IPS DF 6.9 (cell line): ENCODE measurements around the gene GALNTL6.

Experiments
- DNase-seq: peaks from one replicate; pipeline ENCODE4 v3.0.0-alpha.2; 2013; ENCODE audit warnings: low read depth, low spot score
- H3K27ac ChIP-seq: one replicate; pipeline ENCODE4 v1.5.1; 2013; ENCODE audit warnings: low read length, control low read depth
- H3K27me3 ChIP-seq: 2 replicates; pipeline ENCODE4 v1.6.1; 2013; ENCODE audit warnings: mild to moderate bottlenecking, low read length; ENCODE audit not compliant: control insufficient read depth, insufficient read depth
- H3K36me3 ChIP-seq: 2 replicates; pipeline ENCODE4 v1.6.1; 2013; ENCODE audit warnings: low read length; ENCODE audit not compliant: control insufficient read depth, insufficient read depth
- H3K4me1 ChIP-seq: 2 replicates; pipeline ENCODE4 v1.6.1; 2013; ENCODE audit warnings: low read length; ENCODE audit not compliant: control insufficient read depth, insufficient read depth
- H3K4me3 ChIP-seq: 2 replicates; pipeline ENCODE4 v1.5.1; 2013; ENCODE audit warnings: mild to moderate bottlenecking, low read length
- H3K9me3 ChIP-seq: 2 replicates; pipeline ENCODE4 v1.6.1; 2013; ENCODE audit warnings: low read length, inconsistent platforms; ENCODE audit not compliant: control insufficient read depth, insufficient read depth
- WGBS: extraction: QIAGEN DNeasy Blood & Tissue Kit; methylation state at CpG from one replicate; pipeline ENCODE4 v1.1.7; 2013; ENCODE audit warnings: mixed read lengths, missing lambda C conversion rate; ENCODE audit not compliant: insufficient read length, insufficient coverage; 5-methylcytosine and 5-hydroxymethylcytosine counted together

The GALNTL6 gene

DNA sequence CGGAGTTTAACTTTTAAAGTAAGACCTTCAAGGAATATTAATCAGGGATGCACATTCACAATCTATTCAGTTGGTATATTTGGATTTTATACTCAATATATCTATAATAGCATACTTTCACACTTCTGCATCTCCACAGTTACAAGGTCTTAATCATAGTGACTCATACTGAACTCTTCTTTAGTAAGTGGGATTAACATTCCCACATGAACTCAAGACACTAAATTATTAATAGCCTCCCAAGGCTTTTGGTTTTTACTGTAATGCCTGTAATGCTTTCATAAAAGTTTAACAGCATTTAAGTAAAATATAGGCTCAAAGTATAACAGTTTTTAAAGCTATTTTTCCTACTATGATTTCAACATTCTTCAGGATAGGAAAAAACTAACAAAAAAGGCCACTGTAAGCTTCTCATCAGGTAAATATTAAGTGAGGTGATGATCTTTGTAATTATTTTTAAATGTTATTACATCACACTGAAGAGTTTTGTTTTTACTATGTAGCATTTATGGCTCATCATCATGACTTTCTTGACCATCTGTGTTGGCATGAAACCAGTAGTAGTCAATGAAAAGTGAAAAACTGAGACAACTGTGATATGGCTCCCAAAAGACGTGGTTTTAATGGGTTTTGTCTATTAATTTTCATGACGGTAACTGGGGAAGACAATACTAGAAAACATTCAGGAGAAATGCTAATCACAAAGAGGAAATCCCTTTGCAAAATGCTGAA is 1263.9 kb downstream of the GALNTL6 start:
- H3K36me3 ChIP-seq, result no peaks in the 10 kb centered on the region
- no peak for DNase-seq
- H3K27ac ChIP-seq, result no peak overlapping the region
- H3K27me3 ChIP-seq, result no peaks in the 10 kb centered on the region
- no peak overlapping the region for H3K4me3 ChIP-seq
- no peaks in the 10 kb centered on the region; the same call in 1 of the 2 replicates for H3K9me3 ChIP-seq
- WGBS, result no CpG with 5 or more reads among the region's 3 CpGs
- H3K4me1 ChIP-seq, result peaks cover 3% of the 10 kb centered on the region; the same call in 1 of the 2 replicates

DNA sequence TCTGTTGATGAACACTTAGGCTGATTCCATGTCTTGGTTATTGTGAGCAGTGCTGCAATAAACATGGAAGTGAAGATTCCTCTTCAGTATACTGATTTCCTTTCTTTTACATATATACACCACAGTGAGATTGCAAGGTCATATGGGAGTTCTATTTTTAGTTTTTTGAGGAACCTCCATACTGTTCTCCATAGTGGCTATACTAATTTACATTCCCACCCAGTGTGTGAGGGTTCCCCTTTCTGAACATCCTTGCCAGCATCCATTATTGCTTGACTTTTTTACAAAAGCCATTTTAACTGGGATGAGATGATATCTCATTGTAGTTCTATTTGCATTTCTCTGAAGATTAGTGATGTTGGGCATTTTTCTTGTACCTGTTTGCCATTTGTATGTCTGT is 1274.9 kb downstream of the GALNTL6 start:
- Histone ChIP-seq H3K36me3 (no peaks in the 10 kb centered on the region), H3K4me3 (no peak overlapping the region), H3K27me3 (no peaks in the 10 kb centered on the region), H3K27ac (no peak overlapping the region), H3K9me3 (no peaks in the 10 kb centered on the region), H3K4me1 (peaks cover 2% of the 10 kb centered on the region; the same call in 1 of the 2 replicates)
- DNase-seq, result no peak
